Body of pancreas (tissue), 4 donors: ENCODE measurements around the gene BTBD1. TPM values are rescaled to one million over a fixed set of nuclear protein-coding genes. Genes with fewer than 3 reads are reported as not detected.

Source experiments
- ATAC-seq: fragments of 150-250 bp; one replicate; pipeline ENCODE4 v1.9.1; 2016
- DNase-seq, 4 donors: peaks; one replicate each; pipeline ENCODE4 v3.0.0-alpha.2; 2019
- H3K27ac ChIP-seq, 4 donors: fragments of 200-600 bp; sonication (generic); 1 replicate in 3 of 4; 2 replicates in 1 of 4; pipeline versions ENCODE4 v1.5.1 to v1.6.1; 2016 to 2019; ENCODE audit warnings: mild to moderate bottlenecking in 1 of 4, mixed read lengths in 1 of 4, moderate library complexity in 1 of 4
- H3K27me3 ChIP-seq, 2 donors: fragments of 200-600 bp; sonication (generic); one replicate each; pipeline ENCODE4 v1.6.0; 2016; ENCODE audit warnings: mild to moderate bottlenecking in 1 of 2
- H3K36me3 ChIP-seq, 2 donors: fragments of 200-600 bp; sonication (generic); replicated peaks in 1 of 2; 2 replicates each; pipeline ENCODE4 v1.5.1; 2016; ENCODE audit warnings: low read depth in 2 of 2; ENCODE audit not compliant: insufficient read depth in 1 of 2
- H3K4me1 ChIP-seq: fragments of 200-600 bp; sonication (generic); one replicate; pipeline ENCODE4 v1.6.0; 2016
- H3K4me3 ChIP-seq, 2 donors: fragments of 200-600 bp; sonication (generic); 1 replicate in 1 of 2; 2 replicates in 1 of 2; pipeline ENCODE4 v1.5.1; 2016 to 2019
- H3K9me3 ChIP-seq, 3 donors: fragments of 200-600 bp; sonication (generic); 1 replicate in 2 of 3; 2 replicates in 1 of 3; pipeline ENCODE4 v1.5.1; 2016
- CTCF ChIP-seq, 7 experiments: fragments of 450-650 bp in 4 of 7; fragments of 200-600 bp in 3 of 7; sonication (generic) in 3 of 7; IDR thresholded peaks; one replicate each; pipeline ENCODE4 v1.5.1; 2016 to 2019; ENCODE audit warnings: antibody characterized with exemption in 7 of 7
- POLR2A ChIP-seq, 3 donors: fragments of 450-650 bp; IDR thresholded peaks; one replicate each; pipeline ENCODE4 v1.6.1; 2016; ENCODE audit warnings: antibody characterized with exemption in 3 of 3, mild to moderate bottlenecking in 2 of 3
- WGBS, 2 donors: methylation state at CpG; one replicate each; pipeline ENCODE4 v1.1.5; 2017; 5-methylcytosine and 5-hydroxymethylcytosine counted together
- intact Hi-C: fragments of 100-400 bp; cut with DNase I; formaldehyde crosslinking; loops from one replicate; pipeline ENCODE4 v1.15.1; 2023
- total RNA-seq, 2 donors: library from RNA; depleted of rRNA; stranded (reverse); fragments of >200 nt; gene quantifications; one replicate each; pipeline ENCODE4 v1.1.0, GENCODE V29; 2016

The BTBD1 gene
- total RNA-seq, 2 donors from 2014 or later: 24.4 to 37.9 TPM

- WGBS, 2 donors: 33 to 42% methylated on average over 1 of the region's 1 CpG
- Histone ChIP-seq H3K9me3 (no peaks in the 10 kb centered on the region), H3K36me3 (no peaks in the 10 kb centered on the region), H3K27ac (no peak overlapping the region), H3K4me1 (peaks cover 14% of the 10 kb centered on the region), H3K27me3 (peaks cover 0 to 22% of the 10 kb centered on the region in 2 donors), H3K4me3 (no peak overlapping the region)
- ATAC-seq (no peak), DNase-seq (no peak)
- intact Hi-C loops: no loop called here
- TF ChIP-seq POLR2A (IDR thresholded peaks at IDR 0.05) (no peak), CTCF (IDR thresholded peaks at IDR 0.05) (no peak)
Measured at GRCh38 chr15:83105440-83105839, 38.4 kb upstream of the BTBD1 start.

GRCh38 chr15:83104141-83104540 is 37.1 kb upstream of the BTBD1 start:
- intact Hi-C loops: no loop called here
- 71 to 81% methylated on average over 4 of the region's 4 CpGs for WGBS, 2 donors
- no peaks in the 10 kb centered on the region for H3K9me3 ChIP-seq
- no peak for TF ChIP-seq POLR2A (IDR thresholded peaks at IDR 0.05)
- TF ChIP-seq CTCF (IDR thresholded peaks at IDR 0.05): no peak
- H3K27me3 ChIP-seq: peaks cover 0 to 22% of the 10 kb centered on the region in 2 donors
- H3K4me3 ChIP-seq: no peak overlapping the region
- H3K36me3 ChIP-seq: no peaks in the 10 kb centered on the region
- no peak for ATAC-seq
- no peak overlapping the region for H3K27ac ChIP-seq
- DNase-seq: no peak
- peaks cover 14% of the 10 kb centered on the region for H3K4me1 ChIP-seq

GRCh38 chr15:83102346-83102745 is 35.3 kb upstream of the BTBD1 start:
- H3K4me3 ChIP-seq: no peak overlapping the region
- H3K27ac ChIP-seq: no peak overlapping the region
- no peak for DNase-seq
- 54 to 60% methylated on average over 2 of the region's 2 CpGs for WGBS, 2 donors
- H3K9me3 ChIP-seq: peaks cover 0 to 8% (median 0%) of the 10 kb centered on the region in 3 donors
- intact Hi-C loops: no loop called here
- TF ChIP-seq POLR2A (IDR thresholded peaks at IDR 0.05) (no peak), CTCF (IDR thresholded peaks at IDR 0.05) (no peak)
- no peaks in the 10 kb centered on the region for H3K36me3 ChIP-seq
- no peak for ATAC-seq
- H3K4me1 ChIP-seq: peaks cover 5% of the 10 kb centered on the region
- peaks cover 0 to 8% of the 10 kb centered on the region in 2 donors for H3K27me3 ChIP-seq

- no peaks in the 10 kb centered on the region for H3K4me1 ChIP-seq
- DNase-seq: no peak
- ATAC-seq: no peak
Measured at GRCh38 chr15:83100097-83100646, 33.1 kb upstream of the BTBD1 start.

More at GRCh38 chr15:83100097-83100646, 33.1 kb upstream of the BTBD1 start:
- no peak overlapping the region for H3K27ac ChIP-seq
- TF ChIP-seq CTCF (IDR thresholded peaks at IDR 0.05): no peak
- no peak for TF ChIP-seq POLR2A (IDR thresholded peaks at IDR 0.05)
- peaks cover 0 to 9% (median 0%) of the 10 kb centered on the region in 3 donors for H3K9me3 ChIP-seq
- no peaks in the 10 kb centered on the region for H3K27me3 ChIP-seq
- intact Hi-C loops: no loop called here
- H3K36me3 ChIP-seq: no peaks in the 10 kb centered on the region
- 40 to 50% methylated on average over 2 of the region's 2 CpGs for WGBS, 2 donors
- H3K4me3 ChIP-seq: no peak overlapping the region
